Smooth muscle cell of the brain vasculature (primary cell): ENCODE results near the gene ATP6V1D.
"Not testable (repeated sequence)": the region's sequence is repeated elsewhere in the genome, so short reads cannot be mapped to it uniquely, and the experiment has no call there.

Experiments used
- DNase-seq: peaks from one replicate; pipeline ENCODE4 v3.0.0-alpha.2; 2012; ENCODE audit warnings: low read depth, low spot score

ATP6V1D gene

DNA sequence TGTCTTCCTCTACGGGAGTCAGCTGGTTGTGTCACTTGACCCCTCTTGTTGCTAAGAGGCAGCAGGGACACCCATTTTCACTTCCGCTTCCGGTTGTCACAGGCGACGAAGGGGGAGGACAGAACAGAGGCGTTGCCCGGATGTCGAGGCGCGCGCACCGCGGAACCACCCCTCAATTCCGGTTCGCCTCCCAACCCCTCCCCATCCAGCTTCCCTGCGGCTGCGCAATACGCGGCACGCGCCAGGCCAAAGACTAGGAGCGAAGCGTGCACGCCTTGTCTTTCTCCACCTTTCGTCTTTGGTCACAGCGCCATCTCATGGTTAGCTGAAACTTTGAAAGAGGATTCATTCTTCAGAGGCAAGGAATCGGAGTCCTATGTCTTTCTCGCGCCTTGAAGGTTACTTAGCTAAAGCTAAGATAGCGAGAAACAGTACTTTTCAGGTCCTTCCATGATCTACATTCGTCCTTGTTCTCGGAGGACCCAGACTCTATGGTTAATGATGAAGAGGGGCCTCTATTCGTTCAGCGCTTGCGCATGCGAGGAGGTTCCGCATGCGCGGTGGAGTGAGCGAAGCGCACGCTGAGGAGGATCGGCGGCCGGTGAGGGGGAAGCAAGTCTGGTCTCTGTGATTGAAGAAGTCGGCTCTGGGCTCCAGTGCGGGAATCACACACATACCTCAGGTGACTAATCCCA lies at the start of gene ATP6V1D, which contains the start of gene EIF2S1:
ATP6V1D (minus strand) TSS at position 30 of the 695 bp plus-strand sequence. CDS start 106 bp downstream, outside the sequence.
EIF2S1 (plus strand) TSS at position 554 of the 695 bp plus-strand sequence. CDS start 4,440 bp downstream, outside the sequence.
- peak; percentile 97 for DNase-seq

- DNase-seq = not testable (repeated sequence)
Measured at GRCh38 chr14:67408122-67408801, 48.7 kb upstream of the ATP6V1D start.

GRCh38 chr14:67405771-67406170 lies 46.2 kb upstream of the ATP6V1D start:
- DNase-seq = no peak

DNA sequence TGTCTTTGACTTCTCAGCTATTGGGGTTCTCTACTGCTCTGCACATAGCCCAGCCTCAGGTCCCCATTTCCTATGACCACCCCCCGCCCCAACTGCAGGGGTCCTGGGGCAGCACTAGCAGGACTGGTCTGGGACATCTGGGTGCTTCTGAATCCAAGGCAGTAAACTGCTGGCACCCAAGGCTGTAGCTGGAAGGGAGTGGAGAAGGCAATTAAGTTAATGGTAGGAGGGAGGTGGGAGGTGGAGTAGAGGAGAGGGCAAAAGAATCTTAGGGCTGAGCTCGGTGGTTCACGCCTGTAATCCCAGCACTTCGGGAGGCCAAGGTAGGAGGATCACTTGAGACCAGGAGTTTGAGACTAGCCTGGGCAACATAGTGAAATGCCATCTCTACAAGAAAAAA lies 40.8 kb upstream of the ATP6V1D start:
- DNase-seq = no peak

- no peak for DNase-seq
Measured at GRCh38 chr14:67397536-67397935, 37.9 kb upstream of the ATP6V1D start.

GRCh38 chr14:67396381-67396970 lies 36.9 kb upstream of the ATP6V1D start:
- DNase-seq = no peak

DNA sequence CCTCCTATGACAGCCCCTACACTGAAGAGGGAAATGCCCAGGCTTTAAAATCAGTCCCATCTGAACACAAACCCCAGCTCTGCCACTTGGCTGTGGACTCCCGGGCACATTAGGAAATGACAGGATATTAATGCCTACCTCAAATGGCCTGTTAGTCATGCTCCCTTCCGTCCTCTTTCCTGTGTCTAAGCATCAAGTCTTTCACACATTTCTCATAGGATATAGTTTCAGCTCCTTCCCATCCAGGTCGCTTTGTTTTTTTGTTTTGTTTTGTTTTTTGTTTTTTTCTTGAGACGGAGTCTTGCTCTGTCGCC lies 36.2 kb upstream of the ATP6V1D start:
- DNase-seq = no peak

DNA sequence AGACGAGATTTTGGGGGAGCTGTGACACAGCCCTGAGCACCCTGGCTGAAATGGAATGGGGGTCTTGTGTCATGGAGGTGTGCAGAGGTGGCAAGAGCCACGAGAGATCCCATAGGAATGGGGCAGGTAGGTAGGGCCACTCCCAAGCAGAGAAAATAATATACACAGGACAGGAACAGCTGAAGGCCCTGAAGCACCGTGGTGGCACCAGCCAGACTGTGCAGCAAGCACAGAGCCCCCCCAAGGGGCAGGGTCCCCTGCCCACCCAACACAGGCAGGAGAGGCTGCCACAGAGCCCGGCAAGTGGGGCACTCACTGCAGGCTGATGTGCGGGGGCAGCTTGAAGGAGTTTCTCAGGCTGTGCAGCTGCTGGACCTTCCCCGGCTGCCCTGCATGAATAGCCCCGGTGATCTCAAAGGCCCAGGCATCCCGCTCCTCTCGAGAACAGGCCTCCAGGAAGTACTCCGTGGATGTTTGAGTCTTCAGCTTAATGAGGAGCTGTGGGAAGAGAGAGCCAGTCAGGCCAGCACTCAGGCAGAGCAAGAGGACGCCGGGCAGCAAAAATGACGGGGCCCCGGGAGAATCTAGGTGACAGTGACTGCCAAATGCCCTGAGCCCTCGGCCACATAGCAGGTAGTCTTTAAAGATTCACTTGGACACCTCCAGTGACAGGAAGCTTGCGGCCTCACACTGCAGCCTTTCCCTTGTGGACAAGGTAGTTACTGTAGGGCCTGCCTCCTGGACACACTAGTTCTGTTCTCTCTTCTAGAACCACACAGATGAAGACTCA lies 35.7 kb upstream of the ATP6V1D start:
- DNase-seq = no peak

DNA sequence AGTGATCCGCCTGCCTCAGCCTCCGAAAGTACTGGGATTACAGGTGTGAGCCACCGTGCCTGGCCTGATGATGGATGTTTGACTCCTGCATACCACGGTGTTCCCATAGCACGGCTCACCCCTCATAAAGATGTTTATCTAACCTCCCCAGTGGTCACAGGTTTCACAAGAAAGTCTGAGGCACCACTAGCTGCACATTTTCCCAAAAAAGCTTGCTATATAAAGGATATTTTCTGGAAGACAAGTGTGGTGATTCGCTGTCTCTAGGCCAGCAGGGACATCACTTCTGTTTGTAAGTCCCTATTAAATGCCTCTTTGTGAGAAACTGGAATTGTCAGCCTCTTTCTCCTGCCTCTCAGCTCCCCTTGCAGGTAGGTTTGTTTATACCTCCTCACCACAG lies 34.1 kb upstream of the ATP6V1D start:
- no peak for DNase-seq

GRCh38 chr14:67392800-67393199 lies 33.2 kb upstream of the ATP6V1D start:
- DNase-seq = no peak

DNA sequence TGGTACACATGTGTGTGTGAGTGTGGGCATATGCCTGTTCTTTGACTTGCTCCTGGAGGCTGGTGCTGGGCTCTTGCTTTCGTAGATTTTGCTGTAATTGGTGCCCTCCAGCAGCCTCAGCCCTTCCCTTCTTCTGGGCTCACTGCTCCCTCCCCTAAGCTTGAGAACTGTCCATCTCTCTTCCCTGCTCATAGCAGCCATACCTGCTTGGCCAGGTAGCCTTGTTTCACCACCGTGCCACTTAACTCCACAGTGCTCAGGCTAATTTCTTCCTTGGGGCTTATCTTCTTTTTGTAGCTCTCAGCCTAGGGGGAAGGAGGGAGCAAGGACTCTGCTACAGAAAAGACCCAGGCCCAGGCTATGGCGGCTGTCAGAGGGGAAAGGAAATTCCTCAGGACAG lies 32.5 kb upstream of the ATP6V1D start:
- DNase-seq = no peak

DNA sequence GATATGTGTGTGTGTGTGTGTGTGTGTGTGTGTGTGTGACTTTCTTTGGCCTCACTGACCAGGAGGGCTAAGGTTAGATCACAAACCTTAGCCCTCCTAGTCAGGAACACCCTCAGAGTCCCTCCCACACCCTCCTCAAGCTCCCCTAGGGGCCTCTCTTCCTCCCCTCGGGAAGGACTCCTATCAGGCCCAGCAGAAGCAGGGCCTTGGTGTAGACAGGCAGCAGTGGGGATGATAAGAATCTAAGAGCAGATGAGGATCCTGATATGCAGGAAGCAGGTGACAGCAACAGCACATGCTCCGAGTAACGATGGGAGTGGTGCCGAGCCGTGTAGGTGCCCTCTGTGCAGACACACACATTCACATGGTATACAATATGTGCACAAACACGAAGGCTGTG lies 31.7 kb upstream of the ATP6V1D start:
- DNase-seq = no peak

DNA sequence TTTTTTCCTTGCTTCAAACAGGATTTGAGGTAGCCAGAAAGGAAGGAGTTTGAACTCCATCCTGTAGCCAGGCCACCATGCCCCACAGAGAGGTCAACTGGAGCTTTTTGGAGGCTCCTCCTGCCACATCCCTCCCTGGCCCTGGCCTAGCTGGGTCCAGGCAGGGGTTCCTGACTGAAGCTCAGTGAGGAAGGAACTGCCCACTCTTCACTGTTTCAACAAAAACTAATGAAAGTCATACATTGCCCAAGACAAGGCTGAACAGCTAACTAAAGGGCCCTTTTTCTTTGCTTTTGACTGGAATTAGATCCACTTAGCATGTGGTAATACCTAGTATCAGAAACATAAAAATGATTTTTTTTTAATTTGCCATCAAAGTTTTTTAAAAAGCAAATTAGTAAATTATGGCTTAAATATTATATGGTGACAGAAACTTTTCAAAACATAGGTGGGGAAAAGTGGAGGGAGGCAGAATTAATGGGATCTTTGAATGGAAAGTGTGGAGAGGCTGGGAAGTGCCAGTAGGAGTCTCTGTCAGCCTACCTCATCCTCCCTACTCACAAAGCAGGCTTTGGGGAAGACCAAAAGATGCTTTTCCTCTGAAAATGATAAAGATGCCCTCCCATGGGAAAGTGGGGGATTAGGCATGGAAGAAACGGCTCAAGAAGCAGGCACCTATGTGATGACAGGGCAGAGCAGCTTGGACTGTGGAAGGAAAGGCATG lies 30.4 kb upstream of the ATP6V1D start:
- no peak for DNase-seq

DNA sequence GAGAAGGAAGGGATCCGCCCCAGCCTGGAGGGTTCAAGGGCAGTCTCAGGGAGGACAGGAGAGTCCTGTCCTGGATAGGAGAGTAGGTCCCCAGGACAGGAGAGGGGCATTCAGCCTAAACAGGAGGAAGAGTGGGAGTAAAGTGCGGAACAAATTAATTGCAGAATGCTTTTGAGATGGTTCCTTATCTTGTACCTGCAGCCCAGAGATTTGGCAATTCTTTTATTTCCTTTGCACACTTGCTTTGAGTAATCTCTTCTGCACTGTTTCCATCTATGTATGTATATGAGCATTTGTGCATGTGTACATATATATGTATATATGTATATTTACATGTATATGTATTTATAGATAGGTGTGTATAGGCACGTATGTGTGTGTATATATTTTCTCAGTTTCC lies 29.7 kb upstream of the ATP6V1D start:
- no peak for DNase-seq

DNA sequence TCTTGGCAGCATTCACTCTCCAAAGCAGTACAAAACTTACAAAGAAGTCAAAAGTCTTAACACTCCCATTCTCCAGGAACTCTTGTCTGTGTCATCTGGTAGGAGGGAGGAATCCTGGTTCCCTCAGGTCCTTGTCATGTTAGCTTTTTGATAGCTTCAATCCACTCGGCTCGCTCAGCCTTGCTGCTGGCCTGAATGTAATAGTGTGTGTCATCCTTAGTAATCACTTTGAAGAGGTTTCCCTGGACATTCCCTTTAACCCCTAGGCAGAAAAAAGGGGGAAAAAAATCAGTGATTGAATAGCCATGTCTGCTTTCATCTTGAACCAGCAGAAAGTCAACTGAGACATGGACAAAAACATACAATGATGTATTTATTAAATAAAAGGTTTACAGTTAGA lies 27.6 kb upstream of the ATP6V1D start:
- no peak for DNase-seq

- DNase-seq = no peak
Measured at GRCh38 chr14:67385618-67386017, 26.0 kb upstream of the ATP6V1D start.

- DNase-seq = no peak
Measured at GRCh38 chr14:67385120-67385519, 25.5 kb upstream of the ATP6V1D start.

DNA sequence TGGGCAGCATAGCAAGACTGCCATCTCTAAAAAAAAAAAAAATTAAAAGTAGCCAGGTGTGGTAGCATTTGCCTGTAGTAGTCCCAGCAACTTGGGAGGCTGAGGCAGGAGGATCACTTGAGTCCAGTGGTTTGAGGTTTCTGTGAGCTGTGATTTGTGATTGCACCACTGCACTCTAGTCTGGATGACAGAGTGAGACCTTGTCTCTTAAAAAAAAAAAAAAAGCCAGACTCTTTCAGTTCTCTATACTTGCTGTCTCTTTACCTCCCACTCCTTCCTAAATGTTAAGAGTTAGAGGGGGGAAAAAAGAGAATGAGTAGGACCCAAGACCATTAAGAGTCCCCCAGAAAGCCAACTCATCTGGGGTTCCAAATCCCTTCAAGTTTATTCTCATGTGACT lies 18.3 kb upstream of the ATP6V1D start:
- no peak for DNase-seq

DNA sequence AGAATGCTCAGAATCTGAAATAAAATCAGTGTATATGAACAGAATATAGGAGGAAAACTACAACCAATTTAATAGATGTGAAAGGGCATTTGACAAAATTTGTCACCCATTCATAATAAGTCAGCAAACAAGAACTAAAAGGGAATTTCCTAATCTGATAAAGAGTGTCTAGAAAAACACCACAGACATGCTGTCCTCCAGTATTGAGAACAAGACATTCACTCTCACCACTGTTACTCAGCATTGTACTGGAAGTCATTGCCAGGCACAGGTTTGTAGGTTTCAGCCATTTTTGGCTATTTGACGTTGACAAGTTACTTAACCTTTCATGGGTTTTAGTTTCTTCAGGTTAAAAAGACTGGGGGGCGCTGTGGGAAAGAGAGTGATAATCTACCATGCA lies 13.7 kb upstream of the ATP6V1D start:
- no peak for DNase-seq

DNA sequence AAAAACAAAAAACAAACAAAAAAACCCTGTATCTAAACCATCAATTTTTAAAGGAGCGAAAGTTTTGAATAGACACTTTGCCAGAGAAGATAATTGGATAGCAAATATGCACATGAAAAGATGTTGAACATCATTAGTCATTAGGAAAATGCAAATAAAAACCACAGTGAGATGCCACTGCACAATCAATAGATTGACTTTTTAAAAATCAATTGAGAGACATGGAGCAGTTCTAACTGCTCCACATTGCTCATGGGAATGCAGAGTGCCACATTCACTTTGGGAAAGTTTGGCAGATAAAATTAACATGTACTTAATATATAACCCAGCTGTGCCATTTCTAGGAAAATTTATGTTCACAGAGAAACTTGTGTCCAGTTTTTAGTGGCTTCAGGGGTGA lies 13.2 kb upstream of the ATP6V1D start:
- DNase-seq = no peak
